ENCODE measurements around the gene MRPL17. TPM values are rescaled to one million over a fixed set of nuclear protein-coding genes. Genes with fewer than 3 reads are reported as not detected.
A peak's percentile ranks its signal among the peaks of the same experiment; 100 is the strongest.

MRPL17 gene
- total and polyA plus RNA-seq, 4 donors: 14.0 to 21.8 (median 19.0) TPM

GRCh38 chr11:6633422-6634408, 49.4 kb downstream of the MRPL17 start:
- 90% methylated on average over 16 of the region's 16 CpGs for WGBS
- Histone ChIP-seq H3K9me3 (ENCODE audit: control insufficient read depth in 4 of 4, low read length in 3 of 4) (no peaks in the 10 kb centered on the region), H3K9ac (ENCODE audit: low read depth in 1 of 2, low read length in 2 of 2) (no peak overlapping the region), H3K4me3 (ENCODE audit: low read depth in 1 of 3, low read length in 3 of 3) (no peak overlapping the region), H3K4me1 (ENCODE audit: control insufficient read depth in 4 of 4, insufficient read depth in 4 of 4, low read length in 3 of 4) (peaks cover 5 to 42% (median 30%) of the 10 kb centered on the region in 4 donors), H3K36me3 (ENCODE audit: control insufficient read depth in 4 of 4, insufficient read depth in 3 of 4, low read depth in 1 of 4, low read length in 3 of 4) (no peaks in the 10 kb centered on the region), H3K27ac (ENCODE audit: low read depth in 1 of 2, low read length in 2 of 2) (peak overlapping the region in 1 of 2 donors; percentile 6), H3K27me3 (ENCODE audit: control insufficient read depth in 4 of 4, insufficient read depth in 4 of 4, low read length in 3 of 4) (no peaks in the 10 kb centered on the region)
- no peak for DNase-seq (ENCODE audit: low spot score)
- TF ChIP-seq RXRA (IDR thresholded peaks at IDR 0.05) (no peak), TAF1 (conservative IDR thresholded peaks at IDR 0.05) (no peak)

- Histone ChIP-seq H3K36me3 (ENCODE audit: control insufficient read depth in 4 of 4, insufficient read depth in 3 of 4, low read depth in 1 of 4, low read length in 3 of 4) (no peaks in the 10 kb centered on the region), H3K9me3 (ENCODE audit: control insufficient read depth in 4 of 4, low read length in 3 of 4) (no peaks in the 10 kb centered on the region), H3K9ac (ENCODE audit: low read depth in 1 of 2, low read length in 2 of 2) (no peak overlapping the region), H3K27ac (ENCODE audit: low read depth in 1 of 2, low read length in 2 of 2) (no peak overlapping the region), H3K27me3 (ENCODE audit: control insufficient read depth in 4 of 4, insufficient read depth in 4 of 4, low read length in 3 of 4) (no peaks in the 10 kb centered on the region), H3K4me1 (ENCODE audit: control insufficient read depth in 4 of 4, insufficient read depth in 4 of 4, low read length in 3 of 4) (peaks cover 4 to 29% (median 18%) of the 10 kb centered on the region in 4 donors), H3K4me3 (ENCODE audit: low read depth in 1 of 3, low read length in 3 of 3) (no peak overlapping the region)
- no peak for TF ChIP-seq FOXA1 (IDR thresholded peaks at IDR 0.05)
- TF ChIP-seq RXRA (IDR thresholded peaks at IDR 0.05): no peak
- TF ChIP-seq TAF1 (conservative IDR thresholded peaks at IDR 0.05): no peak
- TF ChIP-seq ATF3 (IDR thresholded peaks at IDR 0.05): no peak
- no peak for TF ChIP-seq HNF4A (conservative IDR thresholded peaks at IDR 0.05)
- TF ChIP-seq REST (IDR thresholded peaks at IDR 0.05): no peak
- TF ChIP-seq FOXA2 (IDR thresholded peaks at IDR 0.05): no peak
- TF ChIP-seq ZBTB33 (IDR thresholded peaks at IDR 0.05): no peak
- TF ChIP-seq CTCF (IDR thresholded peaks at IDR 0.05; ENCODE audit: low read depth, low read length, missing input control): no peak
- TF ChIP-seq HNF4G (IDR thresholded peaks at IDR 0.05): no peak
- TF ChIP-seq EGR1 (IDR thresholded peaks at IDR 0.05; ENCODE audit: low read depth in 2 of 2): no peak
- TF ChIP-seq SP1 (IDR thresholded peaks at IDR 0.05): no peak
- no peak for TF ChIP-seq NR2F2 (IDR thresholded peaks at IDR 0.05)
- TF ChIP-seq GABPA (IDR thresholded peaks at IDR 0.05 in 1 of 2, conservative IDR thresholded peaks at IDR 0.05 in 1 of 2): no peak
- TF ChIP-seq RAD21 (IDR thresholded peaks at IDR 0.05): no peak
- TF ChIP-seq JUND (IDR thresholded peaks at IDR 0.05): no peak
- TF ChIP-seq MAX (IDR thresholded peaks at IDR 0.05): no peak
- no peak for TF ChIP-seq YY1 (IDR thresholded peaks at IDR 0.05)
- WGBS: 96% methylated on average over 29 of the region's 29 CpGs
- no peak for DNase-seq (ENCODE audit: low spot score)
These were observed 50.7 kb downstream of the MRPL17 start for GRCh38 chr11:6632116-6633073.

Measured in liver (tissue), 9 donors.